Neutrophil (primary cell): ENCODE data around the gene FFAR2.

Experiments used
- H3K27ac ChIP-seq: fragments of 200-600 bp; sonication (generic); 2 replicates; pipeline ENCODE4 v1.5.1; 2016; ENCODE audit warnings: mild to moderate bottlenecking, moderate library complexity
- H3K27me3 ChIP-seq: fragments of 200-600 bp; sonication (generic); 2 replicates; pipeline ENCODE4 v1.6.0; 2016; ENCODE audit warnings: mild to moderate bottlenecking
- H3K36me3 ChIP-seq: fragments of 200-600 bp; sonication (generic); 2 replicates; pipeline ENCODE4 v1.5.1; 2017
- H3K4me1 ChIP-seq, 2 experiments: fragments of 200-600 bp in 1 of 2; sonication (generic) in 1 of 2; 1 replicate in 1 of 2; 2 replicates in 1 of 2; pipeline versions ENCODE4 v1.5.1 to v1.6.1; 2013 to 2016; ENCODE audit warnings: low read depth in 1 of 2, low read length in 1 of 2, mild to moderate bottlenecking in 1 of 2, moderate library complexity in 1 of 2; ENCODE audit not compliant: control insufficient read depth in 1 of 2, insufficient read depth in 1 of 2
- H3K4me3 ChIP-seq, 2 experiments: fragments of 200-600 bp in 1 of 2; sonication (generic) in 1 of 2; 1 replicate in 1 of 2; 2 replicates in 1 of 2; pipeline ENCODE4 v1.5.1; 2013 to 2016; ENCODE audit warnings: low read depth in 1 of 2, low read length in 1 of 2, mild to moderate bottlenecking in 1 of 2, moderate library complexity in 1 of 2
- H3K9me3 ChIP-seq: fragments of 200-600 bp; sonication (generic); 2 replicates; pipeline ENCODE4 v1.5.1; 2016
- TF ChIP-seq, protein P1 (sequence below): fragments of 200-600 bp; sonication (generic); IDR thresholded peaks from 2 replicates; pipeline ENCODE4 v1.5.1; 2016; ENCODE audit warnings: antibody characterized with exemption

FFAR2 gene

DNA sequence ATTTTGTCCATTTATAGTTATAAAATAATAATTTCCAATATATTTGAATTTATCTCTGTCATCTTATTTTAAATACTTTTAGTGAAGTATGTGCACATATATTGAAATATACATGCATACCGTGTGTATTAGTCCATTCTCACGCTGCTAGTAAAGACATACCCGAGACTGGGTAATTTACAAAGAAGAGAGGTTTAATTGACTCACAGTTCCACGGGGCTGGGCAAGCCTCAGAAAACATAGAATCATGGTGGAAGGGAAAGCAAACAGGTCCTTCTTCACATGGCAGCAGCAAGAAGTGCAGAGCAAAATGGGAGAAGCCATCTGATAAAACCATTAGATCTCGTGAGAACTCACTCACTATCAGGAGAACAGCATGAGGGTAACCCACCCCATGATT, 37.6 kb upstream of the FFAR2 start:
- H3K4me3 ChIP-seq = no peak overlapping the region
- H3K4me1 ChIP-seq = peaks cover 9 to 10% of the 10 kb centered on the region in 2 experiments
- H3K27me3 ChIP-seq = peaks cover 38% of the 10 kb centered on the region
- TF ChIP-seq, protein P1, sequence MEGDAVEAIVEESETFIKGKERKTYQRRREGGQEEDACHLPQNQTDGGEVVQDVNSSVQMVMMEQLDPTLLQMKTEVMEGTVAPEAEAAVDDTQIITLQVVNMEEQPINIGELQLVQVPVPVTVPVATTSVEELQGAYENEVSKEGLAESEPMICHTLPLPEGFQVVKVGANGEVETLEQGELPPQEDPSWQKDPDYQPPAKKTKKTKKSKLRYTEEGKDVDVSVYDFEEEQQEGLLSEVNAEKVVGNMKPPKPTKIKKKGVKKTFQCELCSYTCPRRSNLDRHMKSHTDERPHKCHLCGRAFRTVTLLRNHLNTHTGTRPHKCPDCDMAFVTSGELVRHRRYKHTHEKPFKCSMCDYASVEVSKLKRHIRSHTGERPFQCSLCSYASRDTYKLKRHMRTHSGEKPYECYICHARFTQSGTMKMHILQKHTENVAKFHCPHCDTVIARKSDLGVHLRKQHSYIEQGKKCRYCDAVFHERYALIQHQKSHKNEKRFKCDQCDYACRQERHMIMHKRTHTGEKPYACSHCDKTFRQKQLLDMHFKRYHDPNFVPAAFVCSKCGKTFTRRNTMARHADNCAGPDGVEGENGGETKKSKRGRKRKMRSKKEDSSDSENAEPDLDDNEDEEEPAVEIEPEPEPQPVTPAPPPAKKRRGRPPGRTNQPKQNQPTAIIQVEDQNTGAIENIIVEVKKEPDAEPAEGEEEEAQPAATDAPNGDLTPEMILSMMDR = no peak
- H3K27ac ChIP-seq = no peak overlapping the region
- H3K9me3 ChIP-seq = no peaks in the 10 kb centered on the region
- H3K36me3 ChIP-seq = no peaks in the 10 kb centered on the region

GRCh38 chr19:35414442-35414841, 33.6 kb upstream of the FFAR2 start:
- Histone ChIP-seq H3K4me1 (peaks cover 0 to 12% of the 10 kb centered on the region in 2 experiments), H3K4me3 (no peak overlapping the region), H3K27me3 (peaks cover 64% of the 10 kb centered on the region), H3K9me3 (no peaks in the 10 kb centered on the region), H3K36me3 (no peaks in the 10 kb centered on the region), H3K27ac (no peak overlapping the region)
- TF ChIP-seq, protein P1 = no peak

DNA sequence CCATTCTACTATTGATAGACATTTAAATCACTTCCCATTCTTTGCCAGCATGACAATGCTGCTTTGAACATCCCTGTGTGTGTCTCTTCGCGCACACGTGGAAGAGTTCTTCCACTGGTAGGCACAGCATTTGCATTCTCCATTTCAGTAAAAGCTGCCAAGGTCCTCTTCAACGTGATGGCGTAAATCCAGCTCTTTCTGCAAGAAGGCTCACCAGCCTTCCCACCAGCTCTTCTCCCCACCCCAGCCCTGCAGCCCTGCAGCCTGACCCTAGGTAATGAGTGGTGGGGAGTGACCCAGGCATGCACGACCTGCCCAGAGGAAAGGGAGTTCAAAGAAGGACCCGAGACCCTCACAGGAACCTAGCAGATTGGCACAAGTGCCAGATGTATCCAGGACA, 31.7 kb upstream of the FFAR2 start:
- H3K27me3 ChIP-seq = peaks cover 49% of the 10 kb centered on the region

DNA sequence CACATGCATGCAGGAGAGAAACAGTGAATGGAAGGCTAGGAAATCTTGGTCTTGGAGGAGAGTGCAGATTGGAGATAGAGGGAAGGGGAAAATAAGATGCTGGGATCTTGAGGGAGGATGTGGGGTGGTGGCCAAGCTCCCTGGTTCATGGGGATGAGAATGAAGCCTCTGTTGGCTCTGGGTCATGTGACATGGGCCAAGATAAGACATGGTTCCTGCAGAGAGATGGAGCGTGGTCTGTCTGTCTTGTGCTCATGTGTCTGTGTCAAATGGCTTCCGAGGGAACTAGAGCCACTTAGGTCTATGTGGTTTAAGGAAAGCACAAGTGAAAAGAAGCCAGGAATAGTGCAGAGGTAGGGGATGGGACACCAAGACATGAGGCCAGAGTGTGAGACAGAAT, 30.8 kb upstream of the FFAR2 start:
- H3K27me3 ChIP-seq = peaks cover 44% of the 10 kb centered on the region
- no peak overlapping the region for H3K4me3 ChIP-seq
- peaks cover 16 to 22% of the 10 kb centered on the region in 2 experiments for H3K4me1 ChIP-seq
- H3K9me3 ChIP-seq = no peaks in the 10 kb centered on the region
- TF ChIP-seq, protein P1 = no peak
- H3K36me3 ChIP-seq = no peaks in the 10 kb centered on the region
- H3K27ac ChIP-seq = no peak overlapping the region

More for the DNA sequence above, 31.7 kb upstream of the FFAR2 start:
- Histone ChIP-seq H3K4me1 (peaks cover 14 to 19% of the 10 kb centered on the region in 2 experiments), H3K36me3 (no peaks in the 10 kb centered on the region), H3K9me3 (no peaks in the 10 kb centered on the region), H3K4me3 (no peak overlapping the region), H3K27ac (no peak overlapping the region)
- TF ChIP-seq, protein P1 = no peak

- H3K4me3 ChIP-seq = no peak overlapping the region
- H3K9me3 ChIP-seq = no peaks in the 10 kb centered on the region
- peaks cover 44% of the 10 kb centered on the region for H3K27me3 ChIP-seq
- H3K36me3 ChIP-seq = no peaks in the 10 kb centered on the region
- peaks cover 16 to 22% of the 10 kb centered on the region in 2 experiments for H3K4me1 ChIP-seq
- TF ChIP-seq, protein P1 = no peak
- no peak overlapping the region for H3K27ac ChIP-seq
Observed at GRCh38 chr19:35417713-35418534, 30.1 kb upstream of the FFAR2 start.
